Uterus (tissue), 4 donors: ENCODE data around the gene DBH. TPM values are rescaled to one million over a fixed set of nuclear protein-coding genes. Genes with fewer than 3 reads are reported as not detected.

Source experiments
- DNase-seq, 2 donors: peaks; one replicate each; pipeline ENCODE4 v3.0.0-alpha.2; 2019 to 2020
- H3K27ac ChIP-seq, 2 donors: fragments of 200-600 bp; sonication (generic); 1 replicate in 1 of 2; 2 replicates in 1 of 2; pipeline ENCODE4 v1.5.1; 2016 to 2018
- H3K27me3 ChIP-seq, 2 donors: fragments of 200-600 bp; sonication (generic); one replicate each; pipeline ENCODE4 v1.5.1; 2018 to 2019; ENCODE audit warnings: control low read depth in 1 of 2
- H3K36me3 ChIP-seq, 2 donors: fragments of 200-600 bp; sonication (generic); one replicate each; pipeline ENCODE4 v1.5.1; 2019; ENCODE audit warnings: control low read depth in 1 of 2
- H3K4me1 ChIP-seq, 2 donors: fragments of 200-600 bp; sonication (generic); one replicate each; pipeline ENCODE4 v1.5.1; 2018 to 2019; ENCODE audit warnings: control low read depth in 1 of 2
- H3K4me3 ChIP-seq, 2 donors: fragments of 200-600 bp; sonication (generic); 1 replicate in 1 of 2; 2 replicates in 1 of 2; pipeline ENCODE4 v1.5.1; 2018 to 2019; ENCODE audit warnings: mild to moderate bottlenecking in 1 of 2
- H3K9me3 ChIP-seq, 2 donors: fragments of 200-600 bp; sonication (generic); one replicate each; pipeline ENCODE4 v1.5.1; 2019; ENCODE audit warnings: control low read depth in 1 of 2
- POLR2A ChIP-seq, 2 donors: fragments of 450-650 bp; IDR thresholded peaks; one replicate each; pipeline ENCODE4 v1.6.1; 2016; ENCODE audit warnings: antibody characterized with exemption in 2 of 2, mild to moderate bottlenecking in 1 of 2, moderate library complexity in 1 of 2
- intact Hi-C: fragments of 100-400 bp; cut with DNase I; formaldehyde crosslinking; loops from one replicate; pipeline ENCODE4 v1.15.1; 2023; ENCODE audit warnings: low total_unique reads
- total RNA-seq, 4 donors: library from RNA; depleted of rRNA in 3 of 4; stranded (reverse); fragments of >200 nt in 3 of 4; gene quantifications; one replicate each; pipeline versions ENCODE4 v1.1.0 to v1.2.4, GENCODE V29; 2014 to 2023
- TF ChIP-seq, protein P1 (sequence below), 4 experiments: fragments of 200-600 bp in 2 of 4; fragments of 450-650 bp in 2 of 4; sonication (generic) in 2 of 4; IDR thresholded peaks; one replicate each; pipeline ENCODE4 v1.5.1; 2016 to 2019; ENCODE audit warnings: antibody characterized with exemption in 4 of 4, mild to moderate bottlenecking in 2 of 4, moderate library complexity in 1 of 4
- donor health status: DM: yes; HTN: yes; CAD: no.

The DBH gene
- total RNA-seq, 4 donors from 2014 or later, result 1.3 TPM; not detected in 3

DNA sequence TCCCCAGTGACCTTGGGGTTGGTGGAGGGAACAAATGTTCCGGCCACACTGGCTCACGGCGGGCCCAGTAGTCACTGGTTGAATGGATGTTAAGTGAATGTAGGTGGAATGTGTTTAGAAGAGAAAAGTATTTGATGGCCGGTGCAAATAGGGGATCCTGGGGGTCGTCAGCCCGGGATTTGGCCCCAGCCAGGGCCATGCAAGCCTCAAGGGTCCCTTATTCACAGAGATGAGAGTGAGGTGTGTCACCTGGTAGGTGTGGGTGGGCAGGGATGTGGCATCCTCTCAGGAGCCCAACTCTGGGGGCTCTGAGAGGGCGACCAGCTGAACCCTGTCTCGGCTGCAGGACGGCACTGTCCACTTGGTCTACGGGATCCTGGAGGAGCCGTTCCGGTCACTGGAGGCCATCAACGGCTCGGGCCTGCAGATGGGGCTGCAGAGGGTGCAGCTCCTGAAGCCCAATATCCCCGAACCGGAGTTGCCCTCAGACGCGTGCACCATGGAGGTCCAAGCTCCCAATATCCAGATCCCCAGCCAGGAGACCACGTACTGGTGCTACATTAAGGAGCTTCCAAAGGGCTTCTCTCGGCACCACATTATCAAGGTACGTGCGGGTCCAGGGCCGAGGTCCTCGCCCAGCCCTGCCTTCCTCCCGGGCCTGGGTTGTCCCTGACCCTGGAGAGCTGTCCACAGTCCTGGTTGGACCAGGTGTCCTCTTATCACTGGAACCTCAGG, 5.9 kb downstream of the DBH start:
- no peak for DNase-seq
- intact Hi-C loops, result no loop called here
- Histone ChIP-seq H3K4me1 (no peaks in the 10 kb centered on the region), H3K9me3 (no peaks in the 10 kb centered on the region), H3K27ac (no peak overlapping the region), H3K4me3 (no peak overlapping the region), H3K27me3 (no peaks in the 10 kb centered on the region), H3K36me3 (no peaks in the 10 kb centered on the region)
- TF ChIP-seq POLR2A (IDR thresholded peaks at IDR 0.05), result no peak
- TF ChIP-seq, protein P1, sequence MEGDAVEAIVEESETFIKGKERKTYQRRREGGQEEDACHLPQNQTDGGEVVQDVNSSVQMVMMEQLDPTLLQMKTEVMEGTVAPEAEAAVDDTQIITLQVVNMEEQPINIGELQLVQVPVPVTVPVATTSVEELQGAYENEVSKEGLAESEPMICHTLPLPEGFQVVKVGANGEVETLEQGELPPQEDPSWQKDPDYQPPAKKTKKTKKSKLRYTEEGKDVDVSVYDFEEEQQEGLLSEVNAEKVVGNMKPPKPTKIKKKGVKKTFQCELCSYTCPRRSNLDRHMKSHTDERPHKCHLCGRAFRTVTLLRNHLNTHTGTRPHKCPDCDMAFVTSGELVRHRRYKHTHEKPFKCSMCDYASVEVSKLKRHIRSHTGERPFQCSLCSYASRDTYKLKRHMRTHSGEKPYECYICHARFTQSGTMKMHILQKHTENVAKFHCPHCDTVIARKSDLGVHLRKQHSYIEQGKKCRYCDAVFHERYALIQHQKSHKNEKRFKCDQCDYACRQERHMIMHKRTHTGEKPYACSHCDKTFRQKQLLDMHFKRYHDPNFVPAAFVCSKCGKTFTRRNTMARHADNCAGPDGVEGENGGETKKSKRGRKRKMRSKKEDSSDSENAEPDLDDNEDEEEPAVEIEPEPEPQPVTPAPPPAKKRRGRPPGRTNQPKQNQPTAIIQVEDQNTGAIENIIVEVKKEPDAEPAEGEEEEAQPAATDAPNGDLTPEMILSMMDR (IDR thresholded peaks at IDR 0.05), result no peak

DNA sequence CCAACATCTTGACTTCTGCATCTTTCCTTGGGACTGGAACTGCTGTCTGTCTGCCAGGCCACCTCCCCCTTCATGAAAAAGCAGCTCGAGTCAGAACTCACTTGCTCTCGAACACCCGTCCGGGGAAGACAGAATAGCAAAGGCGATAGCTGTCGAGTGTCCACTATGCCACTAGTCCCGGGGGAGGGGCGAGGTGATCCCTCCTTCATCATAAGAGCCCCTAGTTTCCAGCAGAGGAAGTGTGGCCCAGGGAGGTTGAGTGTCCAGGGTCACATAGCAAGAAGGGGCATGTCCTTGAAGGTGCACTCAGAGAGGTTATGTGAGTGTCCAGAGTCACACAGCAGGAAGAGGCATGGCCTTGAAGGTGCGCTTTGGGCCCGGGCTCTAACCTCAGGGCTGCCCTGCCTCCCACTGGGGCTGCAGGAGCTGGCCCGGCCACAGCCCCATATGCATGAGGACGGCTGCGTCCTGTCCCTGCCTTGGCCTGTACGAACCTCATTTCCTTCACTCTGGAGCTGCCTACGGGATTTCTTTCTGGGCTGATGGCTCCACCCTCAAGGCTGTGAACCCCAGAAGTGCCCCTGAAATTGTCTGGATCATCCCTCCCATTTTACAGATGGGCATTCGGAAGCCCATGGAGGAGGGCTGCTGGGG, 6.7 kb downstream of the DBH start:
- no peaks in the 10 kb centered on the region for H3K36me3 ChIP-seq
- no peaks in the 10 kb centered on the region for H3K27me3 ChIP-seq
- H3K4me3 ChIP-seq, result no peak overlapping the region
- no peaks in the 10 kb centered on the region for H3K4me1 ChIP-seq
- no peak overlapping the region for H3K27ac ChIP-seq
- no peaks in the 10 kb centered on the region for H3K9me3 ChIP-seq
- TF ChIP-seq, protein P1 (IDR thresholded peaks at IDR 0.05), result no peak
- no peak for TF ChIP-seq POLR2A (IDR thresholded peaks at IDR 0.05)
- intact Hi-C loops, result no loop called here
- DNase-seq, result no peak

- H3K27me3 ChIP-seq, result no peaks in the 10 kb centered on the region
- no peak overlapping the region for H3K27ac ChIP-seq
- no peak overlapping the region for H3K4me3 ChIP-seq
- no peaks in the 10 kb centered on the region for H3K36me3 ChIP-seq
- intact Hi-C loops, result no loop called here
- H3K4me1 ChIP-seq, result no peaks in the 10 kb centered on the region
- no peaks in the 10 kb centered on the region for H3K9me3 ChIP-seq
- no peak for DNase-seq
- TF ChIP-seq POLR2A (IDR thresholded peaks at IDR 0.05), result no peak
- TF ChIP-seq, protein P1 (IDR thresholded peaks at IDR 0.05), result no peak
These were observed 7.2 kb downstream of the DBH start for GRCh38 chr9:133643362-133643755.

GRCh38 chr9:133643978-133644760, 8.0 kb downstream of the DBH start:
- H3K27me3 ChIP-seq, result no peaks in the 10 kb centered on the region
- no peaks in the 10 kb centered on the region for H3K9me3 ChIP-seq
- no peaks in the 10 kb centered on the region for H3K36me3 ChIP-seq
- no peak overlapping the region for H3K27ac ChIP-seq
- intact Hi-C loops, result no loop called here
- no peak overlapping the region for H3K4me3 ChIP-seq
- no peaks in the 10 kb centered on the region for H3K4me1 ChIP-seq
- no peak for DNase-seq
- TF ChIP-seq, protein P1 (IDR thresholded peaks at IDR 0.05), result no peak
- no peak for TF ChIP-seq POLR2A (IDR thresholded peaks at IDR 0.05)
